GM12878 (cell line): ENCODE results near the gene DKK3.

Source experiments
- CBFB ChIP-seq: IDR thresholded peaks from 2 replicates; pipeline ENCODE4 v1.6.1; 2016; ENCODE audit warnings: antibody characterized with exemption, low read depth
- CHD2 ChIP-seq: IDR thresholded peaks from 2 replicates; pipeline ENCODE4 v1.6.1; 2011; ENCODE audit warnings: low read depth, low read length, improper control_type of control experiment, borderline replicate concordance
- CREM ChIP-seq: IDR thresholded peaks from 2 replicates; pipeline ENCODE4 v1.6.1; 2014; ENCODE audit warnings: antibody characterized with exemption, low read depth
- ESRRA ChIP-seq: IDR thresholded peaks from 2 replicates; pipeline ENCODE4 v1.6.1; 2012; ENCODE audit warnings: mild to moderate bottlenecking, low read length, improper control_type of control experiment
- POLR2A ChIP-seq: IDR thresholded peaks from 2 replicates; pipeline ENCODE4 v1.6.1; 2011; ENCODE audit warnings: low read depth, mild to moderate bottlenecking, low read length
- RAD21 ChIP-seq: IDR thresholded peaks from 2 replicates; pipeline ENCODE4 v1.6.1; 2011; ENCODE audit warnings: mild to moderate bottlenecking, low read depth, low read length, moderate library complexity; ENCODE audit not compliant: insufficient read depth
- TF ChIP-seq, protein P1 (sequence below), 3 experiments: IDR thresholded peaks in 2 of 3; conservative IDR thresholded peaks in 1 of 3; 2 replicates each; pipeline ENCODE4 v1.5.1; 2011; ENCODE audit warnings: low read depth in 3 of 3, low read length in 3 of 3, mild to moderate bottlenecking in 3 of 3, control low read depth in 2 of 3, moderate library complexity in 2 of 3, inconsistent platforms in 1 of 3, mixed read lengths in 1 of 3; ENCODE audit not compliant: control insufficient read depth in 2 of 3, insufficient read depth in 1 of 3; ENCODE audit errors: extremely low read depth in 1 of 3
- TF ChIP-seq, protein P2 (sequence below): IDR thresholded peaks from 2 replicates; pipeline ENCODE4 v1.6.1; 2011; ENCODE audit warnings: mild to moderate bottlenecking, low read depth, low read length, moderate library complexity; ENCODE audit not compliant: insufficient replicate concordance

GRCh38 chr11:11998091-11998781 is 10.2 kb downstream of the DKK3 start:
- TF ChIP-seq CHD2, result no peak
- no peak for TF ChIP-seq POLR2A
- TF ChIP-seq, protein P1, sequence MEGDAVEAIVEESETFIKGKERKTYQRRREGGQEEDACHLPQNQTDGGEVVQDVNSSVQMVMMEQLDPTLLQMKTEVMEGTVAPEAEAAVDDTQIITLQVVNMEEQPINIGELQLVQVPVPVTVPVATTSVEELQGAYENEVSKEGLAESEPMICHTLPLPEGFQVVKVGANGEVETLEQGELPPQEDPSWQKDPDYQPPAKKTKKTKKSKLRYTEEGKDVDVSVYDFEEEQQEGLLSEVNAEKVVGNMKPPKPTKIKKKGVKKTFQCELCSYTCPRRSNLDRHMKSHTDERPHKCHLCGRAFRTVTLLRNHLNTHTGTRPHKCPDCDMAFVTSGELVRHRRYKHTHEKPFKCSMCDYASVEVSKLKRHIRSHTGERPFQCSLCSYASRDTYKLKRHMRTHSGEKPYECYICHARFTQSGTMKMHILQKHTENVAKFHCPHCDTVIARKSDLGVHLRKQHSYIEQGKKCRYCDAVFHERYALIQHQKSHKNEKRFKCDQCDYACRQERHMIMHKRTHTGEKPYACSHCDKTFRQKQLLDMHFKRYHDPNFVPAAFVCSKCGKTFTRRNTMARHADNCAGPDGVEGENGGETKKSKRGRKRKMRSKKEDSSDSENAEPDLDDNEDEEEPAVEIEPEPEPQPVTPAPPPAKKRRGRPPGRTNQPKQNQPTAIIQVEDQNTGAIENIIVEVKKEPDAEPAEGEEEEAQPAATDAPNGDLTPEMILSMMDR (IDR thresholded peaks at IDR 0.05 in 2 of 3, conservative IDR thresholded peaks at IDR 0.05 in 1 of 3; ENCODE audit: control insufficient read depth in 2 of 3, extremely low read depth in 1 of 3, insufficient read depth in 1 of 3, low read depth in 3 of 3, low read length in 3 of 3), result no peak
- no peak for TF ChIP-seq ESRRA
- no peak for TF ChIP-seq CBFB
- TF ChIP-seq, protein P2, sequence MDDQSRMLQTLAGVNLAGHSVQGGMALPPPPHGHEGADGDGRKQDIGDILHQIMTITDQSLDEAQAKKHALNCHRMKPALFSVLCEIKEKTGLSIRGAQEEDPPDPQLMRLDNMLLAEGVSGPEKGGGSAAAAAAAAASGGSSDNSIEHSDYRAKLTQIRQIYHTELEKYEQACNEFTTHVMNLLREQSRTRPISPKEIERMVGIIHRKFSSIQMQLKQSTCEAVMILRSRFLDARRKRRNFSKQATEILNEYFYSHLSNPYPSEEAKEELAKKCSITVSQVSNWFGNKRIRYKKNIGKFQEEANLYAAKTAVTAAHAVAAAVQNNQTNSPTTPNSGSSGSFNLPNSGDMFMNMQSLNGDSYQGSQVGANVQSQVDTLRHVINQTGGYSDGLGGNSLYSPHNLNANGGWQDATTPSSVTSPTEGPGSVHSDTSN, result no peak
- TF ChIP-seq RAD21, result no peak
- no peak for TF ChIP-seq CREM
